ENCODE results near the gene PDZD2. TPM values are rescaled to one million over a fixed set of nuclear protein-coding genes. Genes with fewer than 3 reads are reported as not detected.
"Not testable (repeated sequence)": the region's sequence is repeated elsewhere in the genome, so short reads cannot be mapped to it uniquely, and the experiment has no call there.

Gene PDZD2
- total RNA-seq, 2 donors from 2014 or later, result 0.08 to 0.75 TPM

GRCh38 chr5:32069396-32069795, 430.5 kb downstream of the PDZD2 start:
- Mint-ChIP-seq H3K9me3 (no peaks in the 10 kb centered on the region), H3K27ac (no peak overlapping the region), H3K36me3 (no peaks in the 10 kb centered on the region)
- ATAC-seq, result no peak
- no peak for DNase-seq (ENCODE audit: low spot score in 2 of 2)

- DNase-seq (ENCODE audit: low spot score in 2 of 2) (no peak), ATAC-seq (no peak)
- H3K36me3 Mint-ChIP-seq, result no peaks in the 10 kb centered on the region
- no peaks in the 10 kb centered on the region for H3K9me3 Mint-ChIP-seq
- no peak overlapping the region for H3K27ac Mint-ChIP-seq
Observed at GRCh38 chr5:32071351-32071944, 432.5 kb downstream of the PDZD2 start.

GRCh38 chr5:32072054-32072453, 433.1 kb downstream of the PDZD2 start:
- H3K36me3 Mint-ChIP-seq, result no peaks in the 10 kb centered on the region
- DNase-seq (ENCODE audit: low spot score in 2 of 2) (no peak), ATAC-seq (no peak)
- H3K9me3 Mint-ChIP-seq, result no peaks in the 10 kb centered on the region
- no peak overlapping the region for H3K27ac Mint-ChIP-seq

GRCh38 chr5:32074401-32074800, 435.5 kb downstream of the PDZD2 start:
- no peak overlapping the region for H3K27ac Mint-ChIP-seq
- no peaks in the 10 kb centered on the region for H3K36me3 Mint-ChIP-seq
- no peak for ATAC-seq
- H3K9me3 Mint-ChIP-seq, result no peaks in the 10 kb centered on the region
- DNase-seq (ENCODE audit: low spot score in 2 of 2), result no peak

- no peak overlapping the region for H3K27ac Mint-ChIP-seq
- no peaks in the 10 kb centered on the region for H3K36me3 Mint-ChIP-seq
- DNase-seq (ENCODE audit: low spot score in 2 of 2) (peak in 1 of 2 donors; percentile 27), ATAC-seq (peak in 1 of 2 donors; percentile 46)
- H3K9me3 Mint-ChIP-seq, result no peaks in the 10 kb centered on the region
Observed at GRCh38 chr5:32076699-32077695, 438.1 kb downstream of the PDZD2 start.

- DNase-seq (ENCODE audit: low spot score in 2 of 2); H3K27ac Mint-ChIP-seq; ATAC-seq; H3K36me3 Mint-ChIP-seq; H3K9me3 Mint-ChIP-seq: not testable (repeated sequence)
Observed at GRCh38 chr5:32078855-32079254, 439.9 kb downstream of the PDZD2 start.

GRCh38 chr5:32080565-32080964, 441.6 kb downstream of the PDZD2 start:
- DNase-seq (ENCODE audit: low spot score in 2 of 2); ATAC-seq; H3K9me3 Mint-ChIP-seq; H3K36me3 Mint-ChIP-seq; H3K27ac Mint-ChIP-seq: not testable (repeated sequence)

- DNase-seq (ENCODE audit: low spot score in 2 of 2) (no peak), ATAC-seq (no peak)
- no peaks in the 10 kb centered on the region for H3K36me3 Mint-ChIP-seq
- no peaks in the 10 kb centered on the region for H3K9me3 Mint-ChIP-seq
- no peak overlapping the region for H3K27ac Mint-ChIP-seq
Observed at GRCh38 chr5:32082701-32083100, 443.8 kb downstream of the PDZD2 start.

- Mint-ChIP-seq H3K9me3 (no peaks in the 10 kb centered on the region), H3K36me3 (no peaks in the 10 kb centered on the region), H3K27ac (no peak overlapping the region)
- DNase-seq (ENCODE audit: low spot score in 2 of 2), result no peak
- ATAC-seq, result no peak
Observed at GRCh38 chr5:32083981-32084430, 445.1 kb downstream of the PDZD2 start.

GRCh38 chr5:32087086-32088082, 448.5 kb downstream of the PDZD2 start:
- ATAC-seq (no peak), DNase-seq (ENCODE audit: low spot score in 2 of 2) (no peak)
- no peaks in the 10 kb centered on the region for H3K36me3 Mint-ChIP-seq
- H3K9me3 Mint-ChIP-seq, result no peaks in the 10 kb centered on the region
- H3K27ac Mint-ChIP-seq, result no peak overlapping the region

- Mint-ChIP-seq H3K9me3 (no peaks in the 10 kb centered on the region), H3K27ac (peak overlapping the region in 1 of 2 donors; percentile 79), H3K36me3 (no peaks in the 10 kb centered on the region)
- ATAC-seq (no peak), DNase-seq (ENCODE audit: low spot score in 2 of 2) (no peak)
Observed at GRCh38 chr5:32088214-32088613, 449.3 kb downstream of the PDZD2 start.

- DNase-seq (ENCODE audit: low spot score in 2 of 2) (no peak), ATAC-seq (no peak)
- Mint-ChIP-seq H3K27ac (no peak overlapping the region), H3K9me3 (no peaks in the 10 kb centered on the region), H3K36me3 (no peaks in the 10 kb centered on the region)
Observed at GRCh38 chr5:32089146-32090000, 450.4 kb downstream of the PDZD2 start.

GRCh38 chr5:32090026-32090754, 451.3 kb downstream of the PDZD2 start:
- Mint-ChIP-seq H3K36me3 (no peaks in the 10 kb centered on the region), H3K27ac (peak overlapping the region in 1 of 2 donors; percentile 14), H3K9me3 (no peaks in the 10 kb centered on the region)
- no peak for DNase-seq (ENCODE audit: low spot score in 2 of 2)
- ATAC-seq, result no peak

- H3K27ac Mint-ChIP-seq, result no peak overlapping the region
- no peak for DNase-seq (ENCODE audit: low spot score in 2 of 2)
- H3K36me3 Mint-ChIP-seq, result no peaks in the 10 kb centered on the region
- no peak for ATAC-seq
- H3K9me3 Mint-ChIP-seq, result no peaks in the 10 kb centered on the region
Observed at GRCh38 chr5:32090755-32091128, 451.8 kb downstream of the PDZD2 start.
